Activated B cell treated with CpG ODN at 0.5 μM for 24 hours (primary cell): ENCODE data around the gene LAYN. TPM values are rescaled to one million over a fixed set of nuclear protein-coding genes. Genes with fewer than 3 reads are reported as not detected.

Experiments used
- ATAC-seq: fragments of 200-7000 bp; cut with Tn5 transposase; one replicate; pipeline ENCODE4 v1.10.0; 2021; ENCODE audit warnings: low read depth, mild to moderate bottlenecking, moderate library complexity
- CTCF ChIA-PET: fragments of 350-600 bp; sonication (Branson Sonifier 250); formaldehyde crosslinking; loops from one replicate; lab custom pipeline; 2021; ENCODE audit warnings: antibody characterized with exemption; lab: Charles Lee
- POLR2A ChIA-PET: fragments of 350-600 bp; sonication (Branson Sonifier 250); formaldehyde crosslinking; loops from one replicate; lab custom pipeline; 2021; ENCODE audit warnings: antibody characterized with exemption; lab: Charles Lee
- DNase-seq: peaks from one replicate; pipeline ENCODE4 v3.0.0; 2022
- H3K27ac Mint-ChIP-seq: one replicate; pipeline ENCODE4 v1.8.0; 2020; ENCODE audit warnings: mixed read lengths
- H3K27me3 Mint-ChIP-seq: one replicate; pipeline ENCODE4 v1.8.0; 2021; ENCODE audit warnings: mixed read lengths
- H3K36me3 Mint-ChIP-seq: one replicate; pipeline ENCODE4 v1.8.0; 2021; ENCODE audit warnings: low read depth, mixed read lengths
- H3K4me1 Mint-ChIP-seq: one replicate; pipeline ENCODE4 v1.8.0; 2021; ENCODE audit warnings: mixed read lengths
- H3K4me3 Mint-ChIP-seq: one replicate; pipeline ENCODE4 v1.8.0; 2020; ENCODE audit warnings: mild to moderate bottlenecking, mixed read lengths
- H3K9me3 Mint-ChIP-seq: one replicate; pipeline ENCODE4 v1.8.0; 2020; ENCODE audit warnings: mixed read lengths
- CTCF ChIP-seq: fragments of 200-600 bp; IDR thresholded peaks from one replicate; pipeline ENCODE4 v1.8.0; 2022; ENCODE audit warnings: antibody characterized with exemption, mild to moderate bottlenecking
- intact Hi-C: fragments of 100-400 bp; cut with micrococcal nuclease; formaldehyde crosslinking; loops from one replicate; pipeline ENCODE4 v1.15.1; 2024
- total RNA-seq: library from RNA; stranded (reverse); gene quantifications from 2 replicates; pipeline ENCODE4 v1.2.3, GENCODE V29; 2022

LAYN gene
- total RNA-seq, 1 donor from 2014 or later: not detected

- no peak overlapping the region for H3K27ac Mint-ChIP-seq
- H3K9me3 Mint-ChIP-seq: no peaks in the 10 kb centered on the region
- ChIA-PET POLR2A (no interaction called here), CTCF (no interaction called here)
- H3K27me3 Mint-ChIP-seq: peaks cover 61% of the 10 kb centered on the region
- no peak overlapping the region for H3K4me3 Mint-ChIP-seq
- no peaks in the 10 kb centered on the region for H3K36me3 Mint-ChIP-seq
- peaks cover 15% of the 10 kb centered on the region for H3K4me1 Mint-ChIP-seq
- intact Hi-C loops: no loop called here
- DNase-seq (no peak), ATAC-seq (no peak)
- no peak for TF ChIP-seq CTCF
Observed at GRCh38 chr11:111537336-111537860, 3.1 kb upstream of the LAYN start.

DNA sequence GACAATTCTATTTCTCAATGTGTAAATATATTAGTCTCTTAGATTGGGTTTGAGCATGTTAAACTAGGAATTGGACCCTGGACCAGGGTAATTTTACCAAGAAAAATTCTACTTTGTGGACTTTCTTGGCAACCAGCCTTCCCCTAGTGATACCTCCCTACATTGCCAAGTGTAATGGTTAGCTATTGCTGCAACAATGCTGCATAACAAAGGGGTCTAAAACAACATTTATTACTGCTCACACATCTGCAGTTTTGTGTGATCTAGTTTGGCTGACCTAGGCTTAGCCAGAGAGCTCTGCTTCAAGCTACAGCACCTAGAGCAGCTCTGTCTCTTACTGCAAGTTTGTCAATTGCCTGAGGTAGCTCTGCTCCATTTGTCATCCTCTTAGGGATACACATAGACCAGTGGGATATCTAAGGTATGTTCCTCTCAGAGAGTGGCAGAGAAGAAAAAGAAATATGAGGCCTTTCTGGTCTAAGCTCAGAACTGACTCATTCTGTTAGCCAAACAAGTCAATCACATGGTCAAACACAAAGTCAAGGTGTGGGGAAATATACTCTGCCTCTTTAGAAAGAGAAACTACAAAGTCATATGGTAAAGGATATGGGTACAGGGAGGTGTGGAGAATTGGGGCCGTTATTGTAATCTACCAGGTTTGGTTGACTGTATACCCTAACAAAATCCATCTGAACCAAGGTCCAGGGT lies 2.0 kb upstream of the LAYN start:
- no peak for DNase-seq
- ChIA-PET CTCF (no interaction called here), POLR2A (no interaction called here)
- intact Hi-C loops: no loop called here
- Mint-ChIP-seq H3K4me3 (no peak overlapping the region), H3K4me1 (peaks cover 15% of the 10 kb centered on the region), H3K27me3 (peaks cover 71% of the 10 kb centered on the region), H3K9me3 (no peaks in the 10 kb centered on the region), H3K27ac (no peak overlapping the region), H3K36me3 (no peaks in the 10 kb centered on the region)
- TF ChIP-seq CTCF: no peak
- no peak for ATAC-seq

DNA sequence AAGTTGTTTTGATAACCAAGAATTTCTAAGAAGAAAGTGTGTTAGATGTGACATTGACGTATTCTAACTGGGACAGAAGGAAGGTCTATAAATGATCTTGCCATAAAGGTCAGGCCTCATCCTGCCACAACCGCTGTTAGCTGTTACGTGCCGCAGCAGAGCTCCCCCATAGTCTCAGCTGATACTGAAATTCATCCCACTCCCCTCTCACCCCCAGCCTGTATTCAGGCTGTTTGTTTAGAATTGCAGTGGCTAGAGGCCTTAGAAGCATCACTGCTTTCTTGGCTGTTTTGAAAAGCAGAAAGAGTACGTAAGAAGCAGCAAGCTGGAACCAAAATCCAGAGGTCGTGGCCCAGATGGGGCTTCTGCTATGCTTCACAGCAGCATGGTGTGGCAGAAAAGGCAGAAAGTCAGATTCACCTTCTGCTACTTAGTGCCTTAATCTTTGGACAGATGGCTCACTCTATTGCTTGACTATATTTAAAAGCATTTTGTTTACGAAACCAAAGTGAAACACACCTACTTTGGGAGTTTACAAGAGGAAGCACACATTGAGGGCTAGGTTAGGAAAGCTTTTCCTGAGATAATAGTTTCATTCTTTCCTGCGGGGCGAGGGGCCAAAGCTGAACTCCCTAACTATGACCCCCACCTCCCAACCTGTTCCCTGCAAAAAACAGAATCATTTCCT lies 950 bp upstream of the LAYN start:
- H3K27me3 Mint-ChIP-seq: peaks cover 67% of the 10 kb centered on the region
- no peak for TF ChIP-seq CTCF
- no peaks in the 10 kb centered on the region for H3K36me3 Mint-ChIP-seq
- H3K4me3 Mint-ChIP-seq: no peak overlapping the region
- ChIA-PET POLR2A (no interaction called here), CTCF (no interaction called here)
- intact Hi-C loops: no loop called here
- ATAC-seq: no peak
- H3K9me3 Mint-ChIP-seq: no peaks in the 10 kb centered on the region
- H3K4me1 Mint-ChIP-seq: peaks cover 15% of the 10 kb centered on the region
- H3K27ac Mint-ChIP-seq: no peak overlapping the region
- no peak for DNase-seq

DNA sequence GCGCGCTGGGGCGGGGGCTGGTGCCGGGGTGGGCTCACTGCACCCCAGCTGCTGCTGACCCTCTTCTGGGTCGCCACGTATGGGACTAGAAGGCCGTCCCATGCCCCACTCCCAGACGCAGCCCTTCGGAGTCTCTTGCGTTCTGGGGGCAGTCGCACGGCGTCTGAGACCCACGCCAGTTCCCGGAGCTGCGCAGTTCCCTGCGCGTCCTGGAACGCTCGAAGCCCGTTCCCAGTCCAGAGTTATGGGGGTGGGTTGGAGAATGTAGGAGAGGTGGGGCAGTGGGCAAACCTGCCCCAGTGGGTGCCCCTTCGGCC lies 375 bp downstream of the LAYN start:
- intact Hi-C loops: no loop called here
- Mint-ChIP-seq H3K4me3 (peak overlapping the region; percentile 44), H3K9me3 (no peaks in the 10 kb centered on the region), H3K4me1 (peaks cover 15% of the 10 kb centered on the region), H3K27me3 (peaks cover 68% of the 10 kb centered on the region), H3K36me3 (no peaks in the 10 kb centered on the region), H3K27ac (no peak overlapping the region)
- CTCF ChIA-PET: no interaction called here
- no peak for TF ChIP-seq CTCF
- POLR2A ChIA-PET: no interaction called here
- peak; percentile 31 for ATAC-seq
- no peak for DNase-seq

DNA sequence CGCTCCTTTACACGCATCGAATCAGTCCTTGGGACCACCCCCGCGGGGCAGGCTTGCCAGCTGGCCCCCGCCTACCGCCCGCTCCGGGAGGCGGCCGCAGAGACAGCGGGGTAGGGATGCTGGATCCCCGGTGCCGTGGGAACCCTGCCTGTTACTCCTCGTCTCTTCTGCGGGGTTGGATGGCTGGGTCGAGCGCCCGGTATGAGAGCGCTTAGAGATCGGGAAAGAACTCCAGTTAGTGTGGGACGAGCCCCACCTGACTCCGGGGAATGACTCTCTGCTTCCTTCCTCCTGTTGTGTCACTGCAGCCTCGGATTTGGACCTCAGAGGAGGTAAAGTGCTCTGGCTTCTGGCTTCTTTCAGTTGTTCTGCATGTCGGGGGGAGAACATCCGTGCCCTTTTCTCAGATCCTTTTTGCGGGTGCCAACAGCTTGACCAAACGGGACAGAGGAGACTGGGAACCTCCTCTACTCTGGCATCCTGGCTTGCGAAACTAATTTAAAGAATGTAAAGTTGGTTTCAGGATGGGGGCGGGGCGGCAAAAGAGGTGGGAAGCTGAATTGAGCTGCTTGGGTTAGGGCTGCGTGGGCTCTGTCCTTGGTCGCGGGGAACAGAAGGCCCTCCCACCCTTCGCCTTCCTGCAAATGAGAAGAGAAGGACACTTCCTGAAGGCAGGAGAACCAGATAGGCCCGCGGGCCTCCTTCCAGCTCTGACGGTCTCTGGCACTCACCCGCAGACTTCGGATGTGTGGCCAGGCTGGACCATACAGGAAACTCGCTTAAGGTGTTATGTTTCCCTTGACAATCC lies 938 bp downstream of the LAYN start:
- ChIA-PET POLR2A (no interaction called here), CTCF (no interaction called here)
- Mint-ChIP-seq H3K4me1 (peaks cover 15% of the 10 kb centered on the region), H3K36me3 (no peaks in the 10 kb centered on the region), H3K27ac (no peak overlapping the region), H3K4me3 (peak overlapping the region; percentile 63), H3K27me3 (peaks cover 67% of the 10 kb centered on the region), H3K9me3 (no peaks in the 10 kb centered on the region)
- TF ChIP-seq CTCF: no peak
- ATAC-seq (peak; percentile 18), DNase-seq (peak; percentile 20)
- intact Hi-C loops: no loop called here
